ENCODE results near the gene MYL6. TPM values are rescaled to one million over a fixed set of nuclear protein-coding genes. Genes with fewer than 3 reads are reported as not detected.

Gene MYL6
- 1,958 and 2,366 TPM in 2 replicates for total RNA-seq

GRCh38 chr12:56158029-56158925 is at the start of gene MYL6:
MYL6 (plus strand) TSS chr12:56158359; CDS start chr12:56158402, 43 bp downstream.

GRCh38 chr12:56116267-56117081 is 41.7 kb upstream of the MYL6 start, which contains the start of gene RPL41:
RPL41 (plus strand) TSS chr12:56116633.

GRCh38 chr12:56117778-56118687 is 40.1 kb upstream of the MYL6 start, which contains the start of gene ZC3H10:
ZC3H10 (plus strand) TSS chr12:56118266; CDS start chr12:56120563, 2,297 bp downstream.

GRCh38 chr12:56127888-56128669 is 30.1 kb upstream of the MYL6 start, which contains the start of gene ESYT1:
ESYT1 (plus strand) TSS chr12:56128267; CDS start chr12:56128320, 53 bp downstream.

GRCh38 chr12:56152132-56152755 is 5.9 kb upstream of the MYL6 start, which contains the start of gene MYL6B:
MYL6B (plus strand) TSS chr12:56152587; CDS start chr12:56153919, 1,332 bp downstream.

GRCh38 chr12:56189099-56189917 is 31.1 kb downstream of the MYL6 start, which contains the start of gene SMARCC2:
SMARCC2 (minus strand) TSS chr12:56189483; CDS start chr12:56189461, 22 bp downstream.

Other genes with a start within 250 kb of the MYL6 start
- 57.3 and 64.0 TPM in 2 replicates for gene PYM1, start 230.5 kb upstream of the MYL6 start, total RNA-seq
- 141 and 497 TPM in 2 replicates for gene DGKA, start 227.2 kb upstream of the MYL6 start, total RNA-seq
- 1.9 and 2.6 TPM in 2 replicates for gene PMEL, start 192.3 kb upstream of the MYL6 start, total RNA-seq
- 36.7 and 43.8 TPM in 2 replicates for gene CDK2, start 191.5 kb upstream of the MYL6 start, total RNA-seq
- gene RAB5B, start 184.3 kb upstream of the MYL6 start, total RNA-seq, result 47.2 and 66.3 TPM in 2 replicates
- 14.6 and 15.9 TPM in 2 replicates for gene SUOX, start 161.1 kb upstream of the MYL6 start, total RNA-seq
- gene IKZF4, start 137.3 kb upstream of the MYL6 start, total RNA-seq, result 2.2 and 4.6 TPM in 2 replicates
- 1,471 and 1,883 TPM in 2 replicates for gene RPS26, start 116.4 kb upstream of the MYL6 start, total RNA-seq
- 22.6 and 36.5 TPM in 2 replicates for gene ERBB3, start 78.2 kb upstream of the MYL6 start, total RNA-seq
- gene PA2G4, start 53.8 kb upstream of the MYL6 start, total RNA-seq, result 322 and 323 TPM in 2 replicates
- gene RPL41, start 41.7 kb upstream of the MYL6 start, total RNA-seq, result 4,695 and 6,389 TPM in 2 replicates
- 0.98 and 2.2 TPM in 2 replicates for gene ZC3H10, start 40.1 kb upstream of the MYL6 start, total RNA-seq
- 152 and 202 TPM in 2 replicates for gene ESYT1, start 30.1 kb upstream of the MYL6 start, total RNA-seq
- 56.0 and 95.3 TPM in 2 replicates for gene MYL6B, start 5.8 kb upstream of the MYL6 start, total RNA-seq
- 22.7 and 28.4 TPM in 2 replicates for gene SMARCC2, start 31.1 kb downstream of the MYL6 start, total RNA-seq
- 32.7 and 36.3 TPM in 2 replicates for gene RNF41, start 63.6 kb downstream of the MYL6 start, total RNA-seq
- 43.2 and 50.9 TPM in 2 replicates for gene NABP2, start 66.0 kb downstream of the MYL6 start, total RNA-seq
- gene SLC39A5, start 71.7 kb downstream of the MYL6 start, total RNA-seq, result not detected in 2 replicates
- gene ANKRD52, start 100.0 kb downstream of the MYL6 start, total RNA-seq, result 12.4 and 18.3 TPM in 2 replicates
- gene COQ10A, start 108.6 kb downstream of the MYL6 start, total RNA-seq, result 7.8 and 18.3 TPM in 2 replicates
- 111 and 144 TPM in 2 replicates for gene CS, start 142.0 kb downstream of the MYL6 start, total RNA-seq
- 78.9 and 88.9 TPM in 2 replicates for gene CNPY2, start 157.6 kb downstream of the MYL6 start, total RNA-seq
- gene PAN2, start 175.6 kb downstream of the MYL6 start, total RNA-seq, result 12.6 and 15.4 TPM in 2 replicates
- 0.92 TPM in 1 of 2 replicates, not detected in the other for gene IL23A, start 180.5 kb downstream of the MYL6 start, total RNA-seq
- 36.3 and 37.5 TPM in 2 replicates for gene STAT2, start 201.7 kb downstream of the MYL6 start, total RNA-seq
- gene APOF, start 204.5 kb downstream of the MYL6 start, total RNA-seq, result not detected in 2 replicates

Data from airway epithelial cell (primary cell).